Left ventricle myocardium inferior (tissue), 1 donor: ENCODE results near the gene NAA25. TPM values are rescaled to one million over a fixed set of nuclear protein-coding genes. Genes with fewer than 3 reads are reported as not detected.
A peak's percentile ranks its signal among the peaks of the same experiment; 100 is the strongest.

Source experiments
- DNase-seq: peaks from one replicate; pipeline ENCODE4 v3.0.0-alpha.2; 2020
- H3K27ac ChIP-seq: fragments of 200-600 bp; replicated peaks from 2 replicates; pipeline ENCODE4 v1.8.0; 2021
- H3K27me3 ChIP-seq: fragments of 200-600 bp; 2 replicates; pipeline ENCODE4 v1.8.0; 2021; ENCODE audit warnings: low read depth
- H3K36me3 ChIP-seq: fragments of 200-600 bp; 2 replicates; pipeline ENCODE4 v1.8.0; 2021
- H3K4me1 ChIP-seq: fragments of 200-600 bp; 2 replicates; pipeline ENCODE4 v1.8.0; 2021
- H3K4me3 ChIP-seq: fragments of 200-600 bp; 2 replicates; pipeline ENCODE4 v1.8.0; 2021; ENCODE audit warnings: mild to moderate bottlenecking, moderate library complexity
- H3K9me3 ChIP-seq: fragments of 200-600 bp; replicated peaks from 2 replicates; pipeline ENCODE4 v1.8.0; 2021
- CTCF ChIP-seq: fragments of 200-600 bp; IDR thresholded peaks from 2 replicates; pipeline ENCODE4 v1.8.0; 2021; ENCODE audit warnings: antibody characterized with exemption, mild to moderate bottlenecking, borderline replicate concordance
- intact Hi-C: fragments of 100-400 bp; cut with micrococcal nuclease; formaldehyde crosslinking; loops from one replicate; pipeline ENCODE4 v1.11.0; 2022
- total RNA-seq: library from RNA; stranded (reverse); fragmentation: NEBNext Ultra II Directional; extraction: Animal tissue kit (Norgen Biotek cat#: 25700); gene quantifications from one replicate; pipeline ENCODE4 v1.2.1, GENCODE V29; 2021
- donor health status: DM: no; HTN: yes; CAD: no; lungs with severe emphysema.

Gene NAA25
- total RNA-seq, 1 donor from 2014 or later = 13.7 TPM

GRCh38 chr12:112096667-112097066, 11.9 kb downstream of the NAA25 start:
- Histone ChIP-seq H3K27ac (no peak overlapping the region), H3K9me3 (no peaks in the 10 kb centered on the region), H3K27me3 (no peaks in the 10 kb centered on the region), H3K36me3 (peaks cover 48% of the 10 kb centered on the region), H3K4me3 (no peak overlapping the region), H3K4me1 (peaks cover 18% of the 10 kb centered on the region)
- intact Hi-C loops = no loop called here
- no peak for TF ChIP-seq CTCF
- DNase-seq = no peak

- no peak for TF ChIP-seq CTCF
- H3K36me3 ChIP-seq = peaks cover 49% of the 10 kb centered on the region
- no peaks in the 10 kb centered on the region for H3K9me3 ChIP-seq
- no peaks in the 10 kb centered on the region for H3K27me3 ChIP-seq
- peaks cover 18% of the 10 kb centered on the region for H3K4me1 ChIP-seq
- H3K27ac ChIP-seq = peak overlapping the region; percentile 3
- H3K4me3 ChIP-seq = no peak overlapping the region
- intact Hi-C loops = no loop called here
- no peak for DNase-seq
Observed at GRCh38 chr12:112096070-112096469, 12.5 kb downstream of the NAA25 start.

GRCh38 chr12:112091563-112091962, 17.0 kb downstream of the NAA25 start:
- DNase-seq = no peak
- intact Hi-C loops = no loop called here
- H3K36me3 ChIP-seq = peaks cover 60% of the 10 kb centered on the region
- H3K27ac ChIP-seq = no peak overlapping the region
- TF ChIP-seq CTCF = no peak
- H3K4me3 ChIP-seq = no peak overlapping the region
- H3K4me1 ChIP-seq = peaks cover 14% of the 10 kb centered on the region
- no peaks in the 10 kb centered on the region for H3K27me3 ChIP-seq
- no peaks in the 10 kb centered on the region for H3K9me3 ChIP-seq

- H3K4me3 ChIP-seq = no peak overlapping the region
- TF ChIP-seq CTCF = no peak
- no peaks in the 10 kb centered on the region for H3K9me3 ChIP-seq
- intact Hi-C loops = no loop called here
- no peaks in the 10 kb centered on the region for H3K27me3 ChIP-seq
- no peak overlapping the region for H3K27ac ChIP-seq
- H3K36me3 ChIP-seq = peaks cover 78% of the 10 kb centered on the region
- peaks cover 4% of the 10 kb centered on the region for H3K4me1 ChIP-seq
- DNase-seq = no peak
Observed at GRCh38 chr12:112087851-112088250, 20.7 kb downstream of the NAA25 start.

GRCh38 chr12:112087055-112087850, 21.3 kb downstream of the NAA25 start:
- TF ChIP-seq CTCF = no peak
- intact Hi-C loops = no loop called here
- H3K9me3 ChIP-seq = no peaks in the 10 kb centered on the region
- H3K36me3 ChIP-seq = peaks cover 78% of the 10 kb centered on the region
- no peaks in the 10 kb centered on the region for H3K27me3 ChIP-seq
- H3K27ac ChIP-seq = no peak overlapping the region
- H3K4me3 ChIP-seq = no peak overlapping the region
- no peak for DNase-seq
- peaks cover 4% of the 10 kb centered on the region for H3K4me1 ChIP-seq
